ENCODE data around the gene GRIA2. TPM values are rescaled to one million over a fixed set of nuclear protein-coding genes. Genes with fewer than 3 reads are reported as not detected.

The GRIA2 gene
- total and polyA plus RNA-seq, 2 donors (not counting 3 experiments of a cell fraction or from before 2014, with no cell fraction given), result not detected

DNA sequence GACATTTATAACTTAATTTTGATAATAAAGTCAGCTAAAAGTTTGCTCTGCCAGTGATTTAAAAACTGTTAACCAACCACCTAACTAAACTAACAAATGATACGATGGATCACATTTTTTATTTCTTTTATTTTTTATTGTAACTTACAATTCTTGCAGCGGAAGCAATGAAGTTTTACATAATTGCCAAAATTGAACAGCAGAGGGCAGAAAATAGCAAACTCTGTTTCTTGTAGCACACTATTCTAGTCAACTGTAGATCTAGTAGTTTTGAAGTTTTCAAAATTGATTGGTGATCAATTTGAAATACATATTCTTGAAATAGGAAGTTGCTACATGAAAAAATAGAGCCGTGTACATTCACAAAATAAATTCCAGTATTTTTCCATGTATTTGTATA, 2.8 kb upstream of the GRIA2 start:
- POLR2A ChIA-PET, result no interaction called here
- no peak for TF ChIP-seq JUN (IDR thresholded peaks at IDR 0.05; ENCODE audit: borderline replicate concordance, insufficient read depth, insufficient read length, low read depth)
- TF ChIP-seq CTCF (IDR thresholded peaks at IDR 0.05; ENCODE audit: extremely low read depth in 1 of 2, insufficient read depth in 1 of 2, low read depth in 1 of 2, low read length in 2 of 2), result peak; percentile 20 to 24
- TF ChIP-seq MAX (IDR thresholded peaks at IDR 0.05; ENCODE audit: insufficient read depth, insufficient read length), result no peak
- no peak for TF ChIP-seq GATA2 (IDR thresholded peaks at IDR 0.05; ENCODE audit: insufficient read depth, insufficient read length, low read depth, low read length)
- no peak overlapping the region for H2AFZ ChIP-seq (ENCODE audit: low read depth, low read length)
- H3K27me3 ChIP-seq (ENCODE audit: control insufficient read depth in 2 of 2, insufficient read depth in 2 of 2, low read length in 2 of 2), result peaks cover 30 to 38% of the 10 kb centered on the region in 2 experiments
- peaks cover 6% of the 10 kb centered on the region for H3K4me1 ChIP-seq (ENCODE audit: control insufficient read depth, extremely low read depth, insufficient read depth, low read length)
- FAIRE-seq (peak; percentile 69), DNase-seq (ENCODE audit: low read depth, low spot score) (peak; percentile 56)
- no peak overlapping the region for H3K4me2 ChIP-seq (ENCODE audit: insufficient read depth, low read length)
- no peaks in the 10 kb centered on the region for H3K36me3 ChIP-seq (ENCODE audit: control insufficient read depth in 2 of 2, extremely low read depth in 1 of 2, insufficient read depth in 2 of 2, low read length in 2 of 2)
- H3K9me3 ChIP-seq (replicated peaks; ENCODE audit: control insufficient read depth, insufficient read depth, low read length), result no peaks in the 10 kb centered on the region
- no peak overlapping the region for H3K27ac ChIP-seq (ENCODE audit: insufficient read depth, low read depth, low read length)
- H3K79me2 ChIP-seq (ENCODE audit: control insufficient read depth, insufficient read depth, low read length), result no peaks in the 10 kb centered on the region
- peaks cover 3% of the 10 kb centered on the region for H4K20me1 ChIP-seq (replicated peaks; ENCODE audit: control insufficient read depth, extremely low read depth, insufficient read depth, low read length)
- dilution Hi-C loops (cut with MboI; ENCODE audit: extremely low pct_ligation_motif_present, low sequenced_read_pairs), result no loop called here
- no peak overlapping the region for H3K4me3 ChIP-seq (replicated peaks in 1 of 3; ENCODE audit: insufficient read depth in 1 of 3, low read depth in 1 of 3, low read length in 3 of 3)
- no peak overlapping the region for H3K9ac ChIP-seq (replicated peaks; ENCODE audit: extremely low read depth, insufficient read depth, low read length)
- CTCF ChIA-PET, result no interaction called here
- no peaks in the 10 kb centered on the region for H3K9me1 ChIP-seq (replicated peaks; ENCODE audit: control insufficient read depth, extremely low read depth, insufficient read depth, low read length)
- intact Hi-C loops (cut with micrococcal nuclease), result loop anchor here (1.0 to 5.0 kb wide), 4 partner anchors 298 to 925 kb away; no protein-coding TSS in a partner anchor
- no TSS peak for BruUV-seq (replicated peaks)
